HCT116 (cell line): ENCODE results near the gene COL4A3.

ENCODE experiments used
- EZH2 ChIP-seq: fragments of 200-600 bp; sonication (generic); IDR thresholded peaks from 2 replicates; pipeline ENCODE4 v1.6.1; 2017; ENCODE audit warnings: antibody characterized with exemption, mixed run types
- JUND ChIP-seq: IDR thresholded peaks from 2 replicates; pipeline ENCODE4 v1.6.1; 2012
- POLR2A ChIP-seq: IDR thresholded peaks from 2 replicates; pipeline ENCODE4 v1.7.0; 2011; ENCODE audit warnings: borderline replicate concordance; ENCODE audit not compliant: insufficient read depth, insufficient read length; ENCODE audit errors: extremely low read depth
- POLR2AphosphoS5 ChIP-seq: IDR thresholded peaks from 2 replicates; pipeline ENCODE4 v1.6.1; 2011; ENCODE audit warnings: mild to moderate bottlenecking, low read depth, low read length, moderate library complexity
- RAD21 ChIP-seq: IDR thresholded peaks from 2 replicates; pipeline ENCODE4 v1.6.1; 2012; ENCODE audit warnings: low read depth, mild to moderate bottlenecking
- SIN3A ChIP-seq: IDR thresholded peaks from 2 replicates; pipeline ENCODE4 v1.6.1; 2012; ENCODE audit warnings: low read depth
- SRF ChIP-seq: IDR thresholded peaks from 2 replicates; pipeline ENCODE4 v1.6.1; 2012; ENCODE audit warnings: low read depth
- TCF7L2 ChIP-seq: IDR thresholded peaks from 2 replicates; pipeline ENCODE4 v1.7.0; 2011; ENCODE audit warnings: borderline replicate concordance, inconsistent platforms; ENCODE audit not compliant: insufficient read depth, insufficient read length; ENCODE audit errors: extremely low read depth
- YY1 ChIP-seq: IDR thresholded peaks from 2 replicates; pipeline ENCODE4 v1.6.1; 2011; ENCODE audit warnings: low read length, low read depth, moderate library complexity, mild to moderate bottlenecking; ENCODE audit not compliant: insufficient replicate concordance; ENCODE audit errors: extremely low read depth
- TF ChIP-seq, protein P1 (sequence below): IDR thresholded peaks from 2 replicates; pipeline ENCODE4 v1.6.1; 2012
- TF ChIP-seq, protein P2 (sequence below): IDR thresholded peaks from 2 replicates; pipeline ENCODE4 v1.6.1; 2012
- TF ChIP-seq, protein P3 (sequence below): IDR thresholded peaks from 2 replicates; pipeline ENCODE4 v1.6.1; 2011; ENCODE audit warnings: mild to moderate bottlenecking, low read length, moderate library complexity; ENCODE audit not compliant: insufficient replicate concordance; ENCODE audit errors: extremely low read depth
- TF ChIP-seq, protein P4 (sequence below), 3 experiments: fragments of 200-600 bp in 1 of 3; sonication (generic) in 1 of 3; IDR thresholded peaks in 2 of 3; conservative IDR thresholded peaks in 1 of 3; 2 replicates each; pipeline ENCODE4 v1.5.1; 2012 to 2017; ENCODE audit warnings: low read depth in 2 of 3, low read length in 2 of 3, antibody characterized with exemption in 1 of 3, borderline replicate concordance in 1 of 3, control low read depth in 1 of 3, mild to moderate bottlenecking in 1 of 3, mixed read lengths in 1 of 3, mixed run types in 1 of 3, moderate library complexity in 1 of 3; ENCODE audit not compliant: insufficient read depth in 1 of 3
- TF ChIP-seq, protein P5 (sequence below): IDR thresholded peaks from 2 replicates; pipeline ENCODE4 v1.6.1; 2012; ENCODE audit warnings: low read depth

DNA sequence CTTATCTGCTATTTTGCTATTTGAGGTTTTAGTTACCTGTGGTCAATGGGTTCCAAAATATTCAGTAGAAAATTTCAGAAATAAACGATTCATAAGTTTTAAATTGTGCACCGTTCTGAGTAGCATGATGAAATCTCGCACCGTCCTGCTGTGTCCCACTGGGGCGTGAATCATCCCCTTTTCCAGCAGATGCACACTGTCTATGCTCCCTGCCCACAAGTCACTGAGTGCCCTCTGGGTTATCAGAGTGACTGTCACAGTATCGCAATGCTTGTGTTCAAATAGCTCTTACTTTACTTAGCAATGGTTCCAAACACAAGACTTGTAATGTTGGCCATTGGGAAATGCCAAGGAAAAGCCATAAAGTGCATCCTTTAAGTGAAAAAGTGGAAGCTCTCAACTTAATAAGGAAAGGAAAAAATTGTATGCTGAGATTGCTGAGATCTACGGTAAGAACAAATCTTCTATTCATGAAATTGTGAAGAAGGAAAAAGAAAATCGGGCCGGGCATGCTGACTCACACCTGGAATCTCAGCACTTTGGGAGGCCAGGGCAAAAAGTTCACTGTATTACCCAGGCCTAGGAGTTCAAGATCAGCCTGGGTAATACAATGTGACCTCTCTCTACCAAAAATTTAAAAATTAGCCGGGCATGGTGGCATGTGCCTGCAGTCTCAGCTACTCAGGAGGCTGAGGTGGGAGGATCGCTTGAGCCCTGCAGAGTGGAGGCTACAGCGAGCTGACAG lies 13.3 kb downstream of the COL4A3 start:
- no peak for TF ChIP-seq RAD21
- TF ChIP-seq POLR2A = no peak
- TF ChIP-seq, protein P1, sequence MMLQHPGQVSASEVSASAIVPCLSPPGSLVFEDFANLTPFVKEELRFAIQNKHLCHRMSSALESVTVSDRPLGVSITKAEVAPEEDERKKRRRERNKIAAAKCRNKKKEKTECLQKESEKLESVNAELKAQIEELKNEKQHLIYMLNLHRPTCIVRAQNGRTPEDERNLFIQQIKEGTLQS = no peak
- TF ChIP-seq, protein P2, sequence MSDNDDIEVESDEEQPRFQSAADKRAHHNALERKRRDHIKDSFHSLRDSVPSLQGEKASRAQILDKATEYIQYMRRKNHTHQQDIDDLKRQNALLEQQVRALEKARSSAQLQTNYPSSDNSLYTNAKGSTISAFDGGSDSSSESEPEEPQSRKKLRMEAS = no peak
- TF ChIP-seq, protein P3, sequence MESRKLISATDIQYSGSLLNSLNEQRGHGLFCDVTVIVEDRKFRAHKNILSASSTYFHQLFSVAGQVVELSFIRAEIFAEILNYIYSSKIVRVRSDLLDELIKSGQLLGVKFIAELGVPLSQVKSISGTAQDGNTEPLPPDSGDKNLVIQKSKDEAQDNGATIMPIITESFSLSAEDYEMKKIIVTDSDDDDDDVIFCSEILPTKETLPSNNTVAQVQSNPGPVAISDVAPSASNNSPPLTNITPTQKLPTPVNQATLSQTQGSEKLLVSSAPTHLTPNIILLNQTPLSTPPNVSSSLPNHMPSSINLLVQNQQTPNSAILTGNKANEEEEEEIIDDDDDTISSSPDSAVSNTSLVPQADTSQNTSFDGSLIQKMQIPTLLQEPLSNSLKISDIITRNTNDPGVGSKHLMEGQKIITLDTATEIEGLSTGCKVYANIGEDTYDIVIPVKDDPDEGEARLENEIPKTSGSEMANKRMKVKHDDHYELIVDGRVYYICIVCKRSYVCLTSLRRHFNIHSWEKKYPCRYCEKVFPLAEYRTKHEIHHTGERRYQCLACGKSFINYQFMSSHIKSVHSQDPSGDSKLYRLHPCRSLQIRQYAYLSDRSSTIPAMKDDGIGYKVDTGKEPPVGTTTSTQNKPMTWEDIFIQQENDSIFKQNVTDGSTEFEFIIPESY = no peak
- no peak for TF ChIP-seq YY1
- TF ChIP-seq, protein P4, sequence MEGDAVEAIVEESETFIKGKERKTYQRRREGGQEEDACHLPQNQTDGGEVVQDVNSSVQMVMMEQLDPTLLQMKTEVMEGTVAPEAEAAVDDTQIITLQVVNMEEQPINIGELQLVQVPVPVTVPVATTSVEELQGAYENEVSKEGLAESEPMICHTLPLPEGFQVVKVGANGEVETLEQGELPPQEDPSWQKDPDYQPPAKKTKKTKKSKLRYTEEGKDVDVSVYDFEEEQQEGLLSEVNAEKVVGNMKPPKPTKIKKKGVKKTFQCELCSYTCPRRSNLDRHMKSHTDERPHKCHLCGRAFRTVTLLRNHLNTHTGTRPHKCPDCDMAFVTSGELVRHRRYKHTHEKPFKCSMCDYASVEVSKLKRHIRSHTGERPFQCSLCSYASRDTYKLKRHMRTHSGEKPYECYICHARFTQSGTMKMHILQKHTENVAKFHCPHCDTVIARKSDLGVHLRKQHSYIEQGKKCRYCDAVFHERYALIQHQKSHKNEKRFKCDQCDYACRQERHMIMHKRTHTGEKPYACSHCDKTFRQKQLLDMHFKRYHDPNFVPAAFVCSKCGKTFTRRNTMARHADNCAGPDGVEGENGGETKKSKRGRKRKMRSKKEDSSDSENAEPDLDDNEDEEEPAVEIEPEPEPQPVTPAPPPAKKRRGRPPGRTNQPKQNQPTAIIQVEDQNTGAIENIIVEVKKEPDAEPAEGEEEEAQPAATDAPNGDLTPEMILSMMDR (IDR thresholded peaks at IDR 0.05 in 2 of 3, conservative IDR thresholded peaks at IDR 0.05 in 1 of 3; ENCODE audit: borderline replicate concordance in 1 of 3, insufficient read depth in 1 of 3, low read depth in 2 of 3, low read length in 2 of 3) = no peak
- TF ChIP-seq, protein P5, sequence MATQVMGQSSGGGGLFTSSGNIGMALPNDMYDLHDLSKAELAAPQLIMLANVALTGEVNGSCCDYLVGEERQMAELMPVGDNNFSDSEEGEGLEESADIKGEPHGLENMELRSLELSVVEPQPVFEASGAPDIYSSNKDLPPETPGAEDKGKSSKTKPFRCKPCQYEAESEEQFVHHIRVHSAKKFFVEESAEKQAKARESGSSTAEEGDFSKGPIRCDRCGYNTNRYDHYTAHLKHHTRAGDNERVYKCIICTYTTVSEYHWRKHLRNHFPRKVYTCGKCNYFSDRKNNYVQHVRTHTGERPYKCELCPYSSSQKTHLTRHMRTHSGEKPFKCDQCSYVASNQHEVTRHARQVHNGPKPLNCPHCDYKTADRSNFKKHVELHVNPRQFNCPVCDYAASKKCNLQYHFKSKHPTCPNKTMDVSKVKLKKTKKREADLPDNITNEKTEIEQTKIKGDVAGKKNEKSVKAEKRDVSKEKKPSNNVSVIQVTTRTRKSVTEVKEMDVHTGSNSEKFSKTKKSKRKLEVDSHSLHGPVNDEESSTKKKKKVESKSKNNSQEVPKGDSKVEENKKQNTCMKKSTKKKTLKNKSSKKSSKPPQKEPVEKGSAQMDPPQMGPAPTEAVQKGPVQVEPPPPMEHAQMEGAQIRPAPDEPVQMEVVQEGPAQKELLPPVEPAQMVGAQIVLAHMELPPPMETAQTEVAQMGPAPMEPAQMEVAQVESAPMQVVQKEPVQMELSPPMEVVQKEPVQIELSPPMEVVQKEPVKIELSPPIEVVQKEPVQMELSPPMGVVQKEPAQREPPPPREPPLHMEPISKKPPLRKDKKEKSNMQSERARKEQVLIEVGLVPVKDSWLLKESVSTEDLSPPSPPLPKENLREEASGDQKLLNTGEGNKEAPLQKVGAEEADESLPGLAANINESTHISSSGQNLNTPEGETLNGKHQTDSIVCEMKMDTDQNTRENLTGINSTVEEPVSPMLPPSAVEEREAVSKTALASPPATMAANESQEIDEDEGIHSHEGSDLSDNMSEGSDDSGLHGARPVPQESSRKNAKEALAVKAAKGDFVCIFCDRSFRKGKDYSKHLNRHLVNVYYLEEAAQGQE = no peak
- TF ChIP-seq SIN3A = no peak
- no peak for TF ChIP-seq SRF
- TF ChIP-seq EZH2 = no peak
- TF ChIP-seq JUND = no peak
- no peak for TF ChIP-seq POLR2AphosphoS5
- no peak for TF ChIP-seq TCF7L2
